Pons (tissue), 1 donor: Measurements from ENCODE around the gene CRAMP1.

Source experiments
- DNase-seq: peaks from one replicate; pipeline ENCODE4 v3.0.0-alpha.2; 2016; ENCODE audit warnings: low spot score

CRAMP1 gene

GRCh38 chr16:1632638-1632970 is 20.4 kb downstream of the CRAMP1 start:
- DNase-seq, result no peak

GRCh38 chr16:1633310-1633709 is 21.1 kb downstream of the CRAMP1 start:
- DNase-seq, result no peak

DNA sequence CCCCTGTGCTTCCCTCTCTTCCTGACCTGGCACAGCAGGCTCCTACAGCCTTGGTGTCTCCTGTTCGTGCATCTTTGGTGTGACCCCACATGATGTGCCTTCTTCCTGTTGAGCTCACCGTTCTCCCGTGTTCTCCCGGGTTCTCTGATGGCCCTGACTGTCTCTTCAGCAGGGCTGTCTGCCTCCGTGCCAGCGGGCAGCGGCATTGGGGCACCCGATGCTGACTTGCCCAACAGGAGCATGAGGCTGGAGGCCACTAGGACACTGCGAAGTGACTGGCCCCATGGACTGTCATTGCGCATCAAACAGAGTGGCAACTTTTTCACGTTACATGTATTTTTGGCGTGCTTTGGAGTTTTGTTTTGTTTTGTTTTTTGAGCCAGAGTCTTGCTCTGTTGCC is 22.4 kb downstream of the CRAMP1 start:
- DNase-seq, result no peak

- DNase-seq, result no peak
Measured at GRCh38 chr16:1635070-1635469, 22.9 kb downstream of the CRAMP1 start.

GRCh38 chr16:1637526-1637925 is 25.4 kb downstream of the CRAMP1 start:
- DNase-seq, result no peak

GRCh38 chr16:1638757-1639156 is 26.6 kb downstream of the CRAMP1 start:
- no peak for DNase-seq

DNA sequence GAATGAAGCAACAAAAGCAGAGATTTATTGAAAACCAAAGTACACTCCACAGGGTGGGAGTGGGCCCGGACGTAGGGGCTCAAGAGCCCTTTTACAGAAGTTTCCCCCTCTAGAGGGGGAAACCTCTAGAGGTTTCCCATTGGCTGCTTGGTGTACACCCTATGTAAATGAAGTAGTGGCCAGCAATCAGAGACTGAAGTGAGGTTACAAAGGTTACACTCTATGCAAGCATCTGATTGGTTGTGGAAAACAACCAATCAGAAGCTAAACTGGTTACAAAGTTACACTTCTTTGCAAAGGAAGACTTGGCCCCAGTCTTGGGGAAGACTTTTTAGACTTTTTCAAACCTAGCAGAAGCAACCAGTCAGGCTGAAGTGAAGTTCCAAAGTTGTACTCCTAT is 27.1 kb downstream of the CRAMP1 start:
- no peak for DNase-seq

DNA sequence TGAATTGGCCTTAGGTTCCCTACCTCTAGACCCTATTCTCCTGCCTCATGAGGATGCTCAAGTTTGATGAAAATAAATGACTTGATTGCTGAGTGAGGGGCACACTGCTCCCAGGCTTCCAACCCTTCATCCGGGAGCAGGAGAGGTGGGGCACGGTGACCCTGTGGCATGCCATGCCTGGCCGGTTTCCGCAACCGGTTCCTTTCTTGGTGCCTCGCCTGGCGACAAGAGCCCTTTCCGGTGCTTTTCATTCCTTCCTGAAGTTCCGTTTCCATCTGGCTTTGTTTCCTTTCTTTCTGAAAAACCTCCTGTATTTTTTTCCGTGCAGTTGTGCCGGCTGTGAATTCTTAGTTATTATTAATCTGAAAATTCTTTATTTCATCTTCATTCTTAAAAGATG is 27.7 kb downstream of the CRAMP1 start:
- no peak for DNase-seq

GRCh38 chr16:1640261-1640941 is 28.2 kb downstream of the CRAMP1 start:
- no peak for DNase-seq

DNA sequence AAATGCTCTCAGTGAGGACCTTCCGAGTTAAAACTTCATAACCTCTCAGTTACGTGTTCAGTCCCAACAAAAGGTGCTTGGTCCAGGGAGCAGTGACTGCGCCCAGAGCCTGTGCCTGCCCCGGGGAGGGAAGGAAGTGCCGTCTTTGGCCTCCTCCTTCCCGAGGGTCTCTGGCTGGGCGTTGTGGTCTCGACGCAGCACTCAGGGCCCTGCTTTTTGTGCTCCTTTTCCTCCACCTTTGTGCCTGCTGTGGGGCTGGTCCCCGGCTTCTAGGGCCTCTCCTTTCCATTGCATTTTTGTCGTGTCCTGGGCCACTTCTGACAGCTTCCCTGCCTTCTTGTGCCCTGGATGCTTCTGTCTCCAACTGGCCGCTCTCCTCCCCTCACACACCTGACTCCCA is 29.1 kb downstream of the CRAMP1 start:
- no peak for DNase-seq

DNA sequence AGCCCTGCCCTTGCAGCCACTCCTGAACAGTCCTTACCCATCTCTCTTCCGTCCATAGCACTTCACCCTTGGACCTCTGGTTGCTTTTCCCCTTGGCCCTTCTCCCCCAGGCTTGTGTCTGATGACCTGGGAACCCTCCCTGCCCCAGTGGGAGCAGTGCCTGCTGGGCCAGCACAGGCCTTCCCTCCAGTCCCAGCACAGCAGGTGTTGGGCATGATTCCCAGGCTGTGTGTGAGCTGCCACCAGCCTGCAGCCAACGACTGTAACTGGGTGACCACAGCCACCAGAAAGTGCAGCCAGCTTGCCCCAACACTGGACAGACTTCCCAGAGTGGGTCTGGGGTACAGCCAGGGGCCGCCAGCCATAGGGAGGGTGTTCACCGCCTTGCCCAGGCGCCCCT is 30.0 kb downstream of the CRAMP1 start:
- peak; percentile 83 for DNase-seq

- DNase-seq, result no peak
Measured at GRCh38 chr16:1642753-1643152, 30.6 kb downstream of the CRAMP1 start.

GRCh38 chr16:1643521-1643920 is 31.4 kb downstream of the CRAMP1 start:
- no peak for DNase-seq

GRCh38 chr16:1645914-1646525 is 33.9 kb downstream of the CRAMP1 start:
- DNase-seq, result no peak

DNA sequence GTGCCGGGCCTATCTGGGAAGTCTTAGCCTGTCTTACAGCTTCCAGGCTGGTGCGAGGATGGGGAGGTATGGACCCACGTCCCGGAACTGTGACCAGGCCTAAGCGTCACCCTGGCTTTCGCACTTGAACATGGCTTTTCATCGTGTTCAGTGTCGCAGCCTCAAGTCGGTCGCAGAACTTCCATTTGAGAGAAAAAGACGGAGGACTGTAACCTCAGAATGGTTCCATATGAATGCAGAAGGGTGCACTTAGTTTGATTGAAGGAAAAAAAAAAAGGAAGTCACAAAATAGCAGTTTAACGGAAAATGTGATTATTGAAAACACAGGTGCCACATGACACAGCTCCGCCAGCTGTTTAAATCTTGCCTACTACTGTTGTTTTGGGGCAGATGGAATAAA is 35.7 kb downstream of the CRAMP1 start:
- no peak for DNase-seq

GRCh38 chr16:1650131-1650530 is 38.0 kb downstream of the CRAMP1 start:
- no peak for DNase-seq

- no peak for DNase-seq
Measured at GRCh38 chr16:1651094-1651973, 39.2 kb downstream of the CRAMP1 start.

GRCh38 chr16:1651974-1652312 is 39.8 kb downstream of the CRAMP1 start:
- DNase-seq, result no peak

- no peak for DNase-seq
Measured at GRCh38 chr16:1653023-1653422, 40.9 kb downstream of the CRAMP1 start.

DNA sequence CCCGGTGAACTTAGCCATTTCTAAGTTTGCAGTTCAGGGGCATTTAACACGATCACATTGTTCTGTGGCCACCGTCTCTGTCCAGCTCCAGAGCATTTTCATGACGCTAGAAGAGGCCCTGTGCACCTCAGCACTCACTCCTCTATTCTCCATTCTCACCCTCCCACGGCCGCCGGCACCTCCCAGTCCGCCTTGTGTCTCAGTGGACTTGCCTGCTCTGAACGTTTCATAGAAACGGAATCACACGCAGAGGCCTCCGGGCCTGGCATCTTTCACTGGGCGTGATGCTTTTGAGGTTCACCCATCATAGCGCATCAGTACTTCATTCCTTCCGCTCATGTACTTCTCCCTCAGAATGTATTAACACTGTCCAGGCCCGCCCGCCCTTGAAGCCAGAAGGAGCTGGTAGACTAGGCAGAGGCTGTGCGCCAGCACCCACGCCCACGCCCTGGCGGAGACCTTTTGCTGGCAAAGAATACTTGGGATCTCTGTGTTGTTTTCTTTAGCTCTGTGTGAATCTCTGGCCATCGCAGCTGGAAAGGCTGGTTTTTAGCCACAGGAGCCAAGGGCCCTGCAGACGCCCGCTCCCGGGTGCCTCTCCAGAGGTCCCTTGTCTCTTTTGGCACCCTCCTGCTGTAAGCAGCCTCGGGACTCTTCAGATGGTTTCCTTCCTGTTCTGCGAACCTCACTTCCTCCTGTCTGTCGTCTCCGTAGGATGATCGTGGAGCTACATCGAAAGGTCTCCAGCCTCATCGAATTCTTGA is 42.5 kb downstream of the CRAMP1 start:
- DNase-seq, result no peak

DNA sequence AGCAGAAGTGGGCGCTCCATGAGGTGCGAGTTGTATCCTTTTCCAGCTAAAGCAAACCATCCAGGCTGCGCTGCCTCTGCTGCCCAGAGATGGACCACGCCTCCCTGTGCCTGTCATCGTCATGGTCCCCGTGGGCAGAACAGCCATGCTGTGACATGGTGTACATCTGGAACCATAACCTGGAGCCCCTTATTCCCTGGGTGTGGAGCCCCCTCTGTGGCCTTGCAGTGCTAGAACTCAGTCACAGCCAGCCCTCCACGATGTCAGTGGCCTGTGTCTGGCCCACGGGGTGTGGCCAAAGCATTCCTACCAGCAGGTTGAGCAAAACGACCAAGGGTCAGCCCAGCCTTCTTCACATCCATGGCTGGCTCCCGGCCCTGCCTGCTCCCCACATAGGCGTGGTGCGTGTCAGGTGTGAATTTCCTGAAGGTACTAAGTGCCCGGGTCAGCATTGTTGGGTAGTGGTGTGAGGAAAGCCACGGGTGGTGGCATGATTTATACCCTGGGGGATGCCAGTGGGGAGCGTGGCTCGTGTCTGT is 43.2 kb downstream of the CRAMP1 start:
- no peak for DNase-seq
